AG09309 (cell line): ENCODE results near the gene LRRC3.

Experiments
- DNase-seq: peaks from one replicate; pipeline ENCODE4 v3.0.0-alpha.2; 2010; ENCODE audit warnings: low read depth
- H3K4me3 ChIP-seq: 2 replicates; pipeline ENCODE4 v1.5.1; 2011; ENCODE audit warnings: mild to moderate bottlenecking, low read depth, low read length, moderate library complexity; ENCODE audit not compliant: control insufficient read depth
- CTCF ChIP-seq: IDR thresholded peaks from 2 replicates; pipeline ENCODE4 v1.5.1; 2011; ENCODE audit warnings: mild to moderate bottlenecking, low read depth, low read length, inconsistent platforms; ENCODE audit not compliant: insufficient read depth, control insufficient read depth; ENCODE audit errors: missing control alignments

The LRRC3 gene

GRCh38 chr21:44453120-44453519, 2.2 kb upstream of the LRRC3 start:
- no peak overlapping the region for H3K4me3 ChIP-seq
- no peak for DNase-seq
- TF ChIP-seq CTCF = no peak

- DNase-seq = no peak
These were observed 1.3 kb upstream of the LRRC3 start for GRCh38 chr21:44454058-44454457.

GRCh38 chr21:44455524-44456213, 359 bp downstream of the LRRC3 start:
- H3K4me3 ChIP-seq = peak overlapping the region; percentile 37
- no peak for TF ChIP-seq CTCF
- DNase-seq = no peak

More at GRCh38 chr21:44454058-44454457, 1.3 kb upstream of the LRRC3 start:
- no peak for TF ChIP-seq CTCF
- H3K4me3 ChIP-seq = no peak overlapping the region

- DNase-seq = no peak
- no peak for TF ChIP-seq CTCF
- H3K4me3 ChIP-seq = no peak overlapping the region
These were observed 1.1 kb downstream of the LRRC3 start for GRCh38 chr21:44456214-44456914.

GRCh38 chr21:44456915-44457736, 1.8 kb downstream of the LRRC3 start:
- TF ChIP-seq CTCF = no peak
- DNase-seq = no peak

GRCh38 chr21:44458971-44459711, 3.8 kb downstream of the LRRC3 start:
- no peak for DNase-seq
- TF ChIP-seq CTCF = no peak
- H3K4me3 ChIP-seq = no peak overlapping the region

More at GRCh38 chr21:44456915-44457736, 1.8 kb downstream of the LRRC3 start:
- no peak overlapping the region for H3K4me3 ChIP-seq
